IPS DF 4.7 (cell line): ENCODE results near the gene CISD2.
"Not testable (repeated sequence)": the region's sequence is repeated elsewhere in the genome, so short reads cannot be mapped to it uniquely, and the experiment has no call there.

ENCODE experiments used
- DNase-seq: peaks from one replicate; pipeline ENCODE4 v3.0.0-alpha.2; 2013; ENCODE audit warnings: low spot score; ENCODE audit errors: extremely low read depth

The CISD2 gene

DNA sequence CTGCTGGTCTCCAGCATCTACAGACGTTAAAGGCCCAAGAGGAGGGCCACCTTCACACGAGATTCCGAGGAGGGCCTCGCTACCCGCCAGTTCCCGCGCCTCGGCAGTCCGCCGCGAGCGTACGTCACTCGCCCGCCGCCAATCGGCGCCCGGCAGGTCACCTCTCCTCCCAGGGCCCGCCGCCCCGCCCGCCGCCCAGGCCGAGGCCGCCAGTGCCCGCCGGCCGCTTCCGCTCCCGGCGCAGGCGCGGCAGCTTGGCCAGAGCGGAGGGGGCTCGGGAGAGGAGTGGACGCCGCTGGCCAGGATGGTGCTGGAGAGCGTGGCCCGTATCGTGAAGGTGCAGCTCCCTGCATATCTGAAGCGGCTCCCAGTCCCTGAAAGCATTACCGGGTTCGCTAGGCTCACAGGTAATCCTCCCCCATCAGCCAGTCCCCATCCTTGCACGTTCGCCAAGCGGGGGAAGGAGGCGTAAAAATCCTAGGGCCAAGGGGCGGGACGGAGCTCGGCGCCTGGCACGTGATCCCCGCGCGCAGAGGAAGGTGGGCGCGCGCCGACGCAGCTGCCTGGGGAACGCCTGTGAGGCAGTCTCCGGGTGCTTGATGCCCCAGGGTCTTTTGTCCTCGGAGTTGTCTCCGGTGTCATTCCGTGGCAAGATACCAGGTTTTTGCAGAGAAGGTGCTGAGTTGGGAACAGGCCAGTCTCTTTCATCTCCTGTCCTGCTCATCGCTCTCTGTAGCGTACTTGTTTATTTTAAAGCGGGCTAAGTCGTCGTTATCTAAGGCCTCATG lies at the start of gene CISD2:
TSS of gene CISD2 (plus strand) at position 212 of the 788 bp plus-strand sequence. CDS start at position 305, 93 bp downstream.
- no peak for DNase-seq

GRCh38 chr4:102819100-102819499 lies 49.7 kb upstream of the CISD2 start:
- not testable (repeated sequence) for DNase-seq

GRCh38 chr4:102819588-102820365 lies 49.0 kb upstream of the CISD2 start:
- no peak for DNase-seq

DNA sequence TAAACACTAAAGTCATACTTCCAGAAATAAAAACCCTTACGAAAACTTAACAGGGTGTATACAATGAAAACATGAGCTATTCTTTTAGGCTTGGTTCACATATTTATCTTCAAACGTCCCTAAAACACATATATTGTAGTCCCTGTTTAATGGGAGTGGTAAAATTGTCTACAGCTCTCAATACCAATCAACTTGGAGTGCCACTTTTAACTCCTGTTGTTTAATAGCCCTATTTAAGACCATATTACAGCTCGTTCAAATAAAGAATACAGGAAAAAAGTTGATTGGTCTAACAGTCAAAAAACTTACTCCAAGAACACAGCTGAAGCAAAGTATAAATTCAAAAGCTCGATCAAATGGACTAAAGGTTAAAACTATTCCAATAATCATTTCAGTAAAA lies 45.3 kb upstream of the CISD2 start:
- DNase-seq, result no peak

- no peak for DNase-seq
Measured at GRCh38 chr4:102823897-102824296, 44.9 kb upstream of the CISD2 start.

GRCh38 chr4:102824398-102824797 lies 44.4 kb upstream of the CISD2 start:
- no peak for DNase-seq

DNA sequence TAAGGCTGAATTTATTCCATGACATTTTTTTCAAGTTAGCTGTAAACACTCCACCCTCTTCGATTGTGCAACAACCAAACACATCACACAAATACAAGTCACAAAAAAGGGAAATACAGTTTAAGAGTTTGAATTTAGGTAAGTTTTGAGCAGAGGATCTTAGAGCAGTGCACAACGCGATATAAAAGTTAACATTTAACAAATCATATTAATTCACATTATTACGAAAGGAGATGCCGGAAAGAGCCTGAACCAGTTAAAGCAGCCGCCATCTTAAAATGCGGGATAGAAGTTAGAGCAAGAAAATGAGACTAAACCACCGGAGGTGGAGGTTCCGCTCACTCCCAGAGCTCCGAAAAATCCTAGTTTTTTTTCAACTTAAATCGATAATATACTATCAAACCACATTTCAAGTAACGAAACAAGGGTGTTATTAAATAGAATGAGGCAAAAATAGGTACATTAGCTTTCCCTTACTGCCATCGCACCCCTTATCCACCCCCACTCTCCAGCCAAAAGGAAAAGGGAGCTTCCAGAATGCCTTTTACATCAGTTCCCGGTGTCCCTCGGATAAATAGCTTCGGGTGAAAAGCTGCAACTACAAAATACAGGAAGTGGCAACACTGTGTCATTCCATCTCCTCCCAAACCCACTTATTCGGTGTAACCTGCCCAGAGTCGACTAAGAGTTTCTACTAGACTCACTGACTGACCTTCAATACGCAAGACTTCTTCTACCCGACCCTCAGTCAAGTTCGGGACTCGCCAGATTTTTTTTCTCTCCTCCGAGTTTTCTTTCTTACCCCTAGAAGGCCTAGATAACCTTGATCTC lies 43.3 kb upstream of the CISD2 start:
- no peak for DNase-seq

DNA sequence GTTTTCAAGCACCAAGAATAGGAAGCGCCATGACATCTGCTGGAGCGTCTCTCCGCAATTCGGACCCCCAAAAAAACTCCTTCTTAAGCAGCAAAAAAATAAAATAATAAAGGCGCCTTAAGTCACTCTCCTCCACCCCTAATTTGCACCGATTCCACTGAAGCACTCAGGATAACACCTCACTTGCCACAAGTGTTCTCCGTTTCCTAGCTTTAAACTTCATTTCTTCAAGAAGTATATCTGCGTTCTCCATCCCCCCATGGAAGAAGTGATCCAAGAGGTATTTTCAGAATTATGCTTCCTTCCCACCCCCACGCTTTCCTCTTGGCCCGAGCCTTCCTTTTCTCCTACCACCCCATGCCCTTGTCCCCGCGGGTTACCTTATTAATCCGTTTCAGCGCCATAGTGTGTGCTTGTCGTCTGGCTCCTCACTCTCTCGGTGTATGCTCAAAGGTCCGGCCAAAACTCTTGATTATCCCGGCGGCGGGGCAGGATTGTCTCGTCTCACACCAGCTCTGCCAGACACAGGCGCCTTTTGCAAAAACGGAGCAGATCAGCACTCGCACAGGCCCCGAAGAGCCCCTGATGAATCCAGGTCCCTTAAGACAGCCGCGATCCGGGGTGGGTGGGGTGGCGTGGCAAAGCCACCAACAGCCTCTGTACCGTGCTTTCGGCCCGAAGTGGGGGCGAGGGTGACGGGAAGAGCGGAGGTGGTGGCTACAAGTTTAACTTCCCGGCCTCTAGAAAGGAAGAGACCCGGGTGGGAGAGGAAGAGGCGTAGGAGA lies 42.5 kb upstream of the CISD2 start:
- no peak for DNase-seq

DNA sequence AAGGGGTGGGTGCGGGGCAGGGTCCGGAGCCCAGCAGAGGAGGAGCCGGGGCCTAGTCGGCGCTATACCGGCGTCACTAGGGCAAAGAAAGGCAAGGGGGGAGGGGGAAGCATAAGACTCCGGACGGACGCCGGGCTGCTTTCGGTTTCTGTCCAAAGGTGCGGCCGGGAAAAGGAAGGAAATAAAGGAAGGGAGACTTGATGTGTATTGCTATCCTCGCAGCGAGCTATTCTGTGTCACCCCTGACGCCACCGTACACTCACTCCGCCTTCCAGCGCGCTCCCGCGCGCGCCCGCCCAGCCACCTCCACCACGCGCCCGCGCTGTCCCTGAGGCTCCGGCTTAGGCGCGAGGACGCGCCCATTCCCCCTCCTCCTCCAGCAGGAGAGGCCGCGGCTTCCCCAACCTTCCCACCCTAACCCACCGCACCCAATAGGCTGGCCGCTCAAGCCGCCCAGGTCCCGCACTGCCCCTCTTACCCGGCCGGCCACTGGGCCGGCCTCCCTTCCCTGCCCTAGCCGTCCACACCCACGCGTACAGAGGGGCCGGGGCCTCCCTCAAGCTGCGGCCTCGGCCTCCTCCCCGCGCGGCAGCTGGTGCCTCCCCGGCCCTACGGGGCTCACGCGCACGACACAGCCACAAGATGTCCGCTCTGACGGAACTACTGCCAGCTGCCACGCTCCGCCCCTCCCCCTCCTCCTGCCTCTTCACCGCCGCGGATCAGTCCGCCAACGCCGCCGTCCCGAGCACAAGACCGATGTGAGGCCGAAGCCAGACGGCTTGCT lies 41.7 kb upstream of the CISD2 start, which contains the start of gene UBE2D3:
TSS of gene UBE2D3 (minus strand) at position 662 of the 784 bp plus-strand sequence. CDS start 1,043 bp downstream, outside the sequence.
- no peak for DNase-seq

- peak; percentile 98 for DNase-seq
Measured at GRCh38 chr4:102827674-102828496, 40.9 kb upstream of the CISD2 start.

DNA sequence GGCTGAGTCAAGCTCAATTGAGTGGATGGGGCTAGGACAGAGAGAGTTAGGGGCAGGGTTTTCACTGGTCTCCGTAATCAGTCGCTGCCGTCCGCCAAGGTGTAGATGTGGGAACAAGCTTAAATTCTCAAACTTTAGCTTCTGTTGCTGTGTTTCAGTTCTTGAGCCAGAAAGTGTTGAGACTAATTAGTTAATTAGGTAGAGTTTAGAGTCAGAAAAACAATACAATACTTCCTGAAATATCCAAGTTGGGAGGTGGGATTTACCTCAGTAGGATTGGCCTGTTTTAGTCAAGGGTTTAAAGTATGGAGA lies 40.3 kb upstream of the CISD2 start:
- no peak for DNase-seq

GRCh38 chr4:102829803-102830202 lies 39.0 kb upstream of the CISD2 start:
- DNase-seq, result no peak

GRCh38 chr4:102832105-102832504 lies 36.7 kb upstream of the CISD2 start:
- no peak for DNase-seq

- no peak for DNase-seq
Measured at GRCh38 chr4:102832667-102833066, 36.1 kb upstream of the CISD2 start.

- DNase-seq, result no peak
Measured at GRCh38 chr4:102836596-102836995, 32.2 kb upstream of the CISD2 start.

GRCh38 chr4:102842367-102842766 lies 26.4 kb upstream of the CISD2 start:
- no peak for DNase-seq

DNA sequence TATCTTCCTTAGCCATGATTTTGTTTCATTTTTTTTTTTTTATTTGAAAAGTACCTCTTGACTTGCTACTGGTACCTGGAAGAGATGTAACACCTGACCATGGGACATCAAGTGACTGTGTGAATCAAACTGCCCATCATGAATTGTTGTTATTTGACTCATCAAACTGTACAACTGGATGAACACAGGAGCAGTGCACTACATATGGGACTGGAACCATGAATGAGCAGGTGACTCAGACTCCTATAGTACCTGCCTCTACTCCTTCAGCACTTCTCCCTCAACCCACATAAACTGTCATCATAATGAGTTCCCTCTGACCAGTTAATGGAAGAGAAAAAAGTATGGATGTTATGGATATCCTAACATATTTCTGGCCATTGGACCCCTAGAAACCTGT lies 25.5 kb upstream of the CISD2 start:
- DNase-seq, result no peak

DNA sequence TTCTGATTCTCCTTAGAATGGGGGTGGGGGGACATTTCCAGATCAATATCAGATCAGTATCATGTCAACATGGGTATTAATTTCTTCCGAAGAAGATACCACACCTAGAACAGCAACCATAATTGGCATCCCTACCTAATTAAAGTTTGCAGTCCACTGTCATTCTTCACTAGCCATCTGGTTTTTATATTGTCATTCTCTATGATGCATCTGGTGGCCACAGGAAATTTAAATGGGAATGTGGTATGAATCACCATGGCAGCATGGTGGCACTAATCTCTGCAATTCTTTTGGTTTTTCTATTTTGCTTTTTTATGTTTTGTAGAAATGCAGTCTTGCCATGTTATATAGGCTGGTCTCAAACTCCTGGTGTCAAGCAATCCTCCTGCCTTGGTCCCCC lies 24.9 kb upstream of the CISD2 start:
- DNase-seq, result no peak

DNA sequence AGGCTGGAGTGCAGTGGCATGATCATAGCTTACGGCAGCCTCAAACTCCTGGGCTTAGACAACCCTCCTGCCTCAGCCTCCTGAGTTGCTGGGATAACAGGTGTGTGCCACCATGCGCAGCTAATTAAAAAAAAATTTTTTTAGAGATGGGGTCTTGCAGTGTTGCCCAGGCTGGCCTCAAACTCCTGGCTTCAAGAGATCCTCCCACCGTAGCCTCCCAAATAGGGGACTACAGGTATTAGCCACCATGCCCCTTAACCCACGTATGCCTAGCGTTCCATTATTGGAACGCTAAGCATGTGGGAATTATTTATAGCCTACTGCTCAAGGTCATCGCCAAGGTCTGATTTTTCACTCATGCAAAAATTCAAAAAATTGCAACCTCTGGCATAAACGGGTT lies 21.1 kb upstream of the CISD2 start:
- DNase-seq, result no peak
